Activated CD8-positive, alpha-beta memory T cell treated with anti-CD3 and anti-CD28 coated beads for 48 hours (primary cell): Measurements from ENCODE around the gene TBX18.

ENCODE experiments used
- DNase-seq, 3 experiments: peaks; one replicate each; pipeline ENCODE4 v3.0.0-alpha.2; 2020; ENCODE audit warnings: low read depth in 2 of 3, low spot score in 2 of 3

Gene TBX18

DNA sequence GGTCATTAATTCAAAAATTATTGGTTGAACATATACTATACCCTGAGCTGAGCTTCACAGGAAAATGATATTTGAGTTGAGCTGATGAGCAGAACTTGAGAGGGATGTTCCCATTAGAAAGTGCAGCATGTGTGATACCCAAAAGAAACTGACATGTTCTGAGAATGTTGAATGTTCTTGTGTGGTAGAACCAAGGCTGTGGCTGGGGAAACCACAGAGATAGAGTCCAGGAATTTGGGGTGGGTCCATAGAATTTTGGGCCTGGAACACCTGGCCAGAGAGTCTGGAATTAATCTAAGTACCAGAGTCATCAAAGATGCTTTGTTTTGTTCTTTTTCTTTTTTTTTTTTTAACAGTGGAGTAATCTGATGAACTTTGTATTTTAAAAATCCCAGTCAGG lies 88.7 kb downstream of the TBX18 start:
- DNase-seq, result no peak

DNA sequence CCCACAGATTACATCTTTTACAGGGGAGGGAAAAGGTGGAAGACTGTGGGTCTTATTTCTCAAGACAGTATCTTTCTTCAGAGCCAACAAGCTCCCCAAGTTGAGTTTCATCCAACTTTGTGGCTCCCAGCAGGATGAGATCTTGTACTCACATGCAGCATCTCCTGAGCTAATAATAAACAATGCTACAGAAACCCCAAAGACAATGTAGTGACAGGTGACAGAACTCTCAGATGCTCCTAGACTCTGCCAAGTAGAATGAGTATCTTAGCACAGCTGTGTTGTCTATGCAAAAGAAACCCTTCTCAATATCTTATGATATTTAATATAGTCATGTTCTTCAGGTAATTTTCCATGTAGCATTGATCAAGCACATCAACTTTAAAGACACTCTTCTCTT lies 90.0 kb downstream of the TBX18 start:
- no peak for DNase-seq

DNA sequence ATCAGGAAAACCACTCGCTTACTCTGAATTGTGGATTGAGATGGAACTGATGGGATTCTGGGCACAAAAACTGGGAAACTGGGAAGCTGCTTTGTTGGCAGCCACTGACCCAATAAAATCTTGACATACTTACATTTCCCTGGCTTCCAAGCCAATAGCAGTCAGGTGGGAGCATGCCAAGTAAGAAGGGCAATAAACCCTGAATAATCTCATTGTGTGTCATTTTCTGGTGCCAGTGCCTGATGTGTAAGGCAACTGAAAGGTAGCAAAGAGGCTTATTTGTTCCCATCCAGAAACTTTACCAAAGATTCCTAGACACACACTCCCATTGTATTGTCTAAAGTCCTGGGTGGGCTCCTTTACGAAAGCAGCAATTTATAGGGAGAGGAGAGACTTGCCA lies 93.2 kb downstream of the TBX18 start:
- no peak for DNase-seq

DNA sequence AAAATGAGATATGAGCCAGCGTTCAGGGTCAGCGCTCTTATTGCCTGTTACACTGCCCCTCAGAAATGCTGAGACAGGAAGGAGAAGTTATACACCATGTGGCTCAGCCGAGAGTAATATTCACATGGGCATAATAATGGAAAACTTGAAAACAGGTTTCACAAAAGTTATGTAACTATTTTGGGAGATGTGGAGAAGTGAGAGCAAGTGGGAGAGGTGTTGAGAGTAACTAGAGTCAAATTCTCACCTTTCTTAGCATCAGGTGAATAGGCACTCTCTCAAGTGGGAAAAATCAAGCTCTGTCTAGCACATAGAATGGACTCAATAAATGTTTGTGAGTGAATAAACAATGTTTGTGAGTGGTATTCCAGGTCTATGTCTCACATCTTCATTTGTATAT lies 94.5 kb downstream of the TBX18 start:
- no peak for DNase-seq

DNA sequence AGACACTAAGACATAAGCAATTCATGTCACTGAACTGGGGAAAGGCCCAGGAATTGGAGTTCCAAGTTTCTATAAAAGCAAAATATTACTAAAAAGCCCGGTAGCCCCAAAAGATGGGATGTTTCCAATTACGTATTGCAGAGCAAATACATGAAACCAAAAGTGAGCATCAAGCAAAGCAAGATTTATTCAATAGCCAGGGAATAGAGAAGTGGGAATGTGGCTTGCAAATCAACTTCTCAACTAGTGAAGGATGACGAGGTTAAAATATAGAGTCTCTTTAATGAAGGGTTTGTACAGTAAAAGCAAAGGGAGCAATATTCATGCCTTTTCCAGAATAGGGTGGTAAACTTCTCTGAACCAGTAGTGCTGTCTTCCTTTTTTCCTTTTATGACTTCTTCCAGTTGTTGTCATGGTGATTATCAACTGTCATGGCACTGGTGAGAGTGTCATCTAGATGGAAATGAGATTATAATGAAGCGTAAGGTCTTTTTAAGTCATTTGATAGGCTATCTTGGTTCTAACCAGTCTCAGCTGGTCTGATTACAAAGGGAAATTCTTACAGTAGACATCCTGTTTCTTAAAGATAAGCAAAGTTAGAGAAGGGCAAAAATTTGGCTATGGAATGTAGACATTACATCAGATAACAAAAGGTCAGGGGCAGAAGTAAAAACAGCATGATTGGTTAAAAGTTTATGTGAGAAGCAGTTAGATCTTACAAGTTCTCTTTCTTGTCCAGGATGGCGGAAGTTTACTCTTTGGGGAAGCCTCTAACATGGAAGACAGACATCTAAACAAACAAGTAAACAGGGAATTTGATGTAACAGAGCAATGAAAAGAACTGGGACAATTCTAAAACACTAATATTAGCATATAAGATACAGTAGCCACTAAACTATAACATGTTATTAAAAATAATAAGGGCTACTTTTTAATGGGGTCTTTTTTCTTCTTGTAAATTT lies 96.9 kb downstream of the TBX18 start:
- no peak for DNase-seq

DNA sequence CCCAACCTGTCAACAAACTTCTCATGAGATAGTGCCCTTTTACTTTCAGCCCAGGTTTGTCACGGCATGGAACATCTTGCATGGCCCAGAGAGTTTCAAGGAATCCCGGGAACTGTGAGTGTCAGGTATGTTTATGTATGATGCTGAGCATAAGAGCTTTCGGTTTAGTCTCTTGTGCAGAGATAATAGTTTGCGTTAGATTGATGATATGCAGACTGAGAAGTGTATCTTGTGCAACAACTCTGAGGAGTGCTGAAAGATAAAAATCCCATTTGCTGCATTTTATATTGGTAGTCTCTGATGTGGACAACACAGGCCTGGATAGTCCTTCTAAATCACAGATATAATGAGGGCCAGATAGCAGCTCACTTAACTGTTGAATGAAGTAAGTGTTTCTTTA lies 99.0 kb downstream of the TBX18 start:
- no peak for DNase-seq

DNA sequence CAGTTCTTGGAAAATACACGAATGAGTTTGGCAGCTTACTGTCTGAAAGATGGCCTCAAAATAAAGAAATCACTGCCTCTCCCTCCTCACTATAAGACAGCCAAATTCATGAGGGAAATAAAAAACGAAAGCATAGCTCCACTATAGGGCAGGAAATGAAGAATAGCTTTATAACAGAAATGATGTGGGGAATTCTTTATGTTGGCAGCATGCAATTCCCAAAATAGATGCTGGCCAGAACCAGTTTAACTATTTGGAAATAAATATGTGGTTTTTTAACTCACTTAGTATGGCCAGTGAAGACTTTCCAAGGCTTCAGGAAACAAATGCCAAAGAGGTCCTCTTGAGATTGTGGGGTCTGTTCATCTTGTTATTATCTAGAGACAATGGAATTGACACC lies 100.5 kb downstream of the TBX18 start:
- DNase-seq, result no peak

DNA sequence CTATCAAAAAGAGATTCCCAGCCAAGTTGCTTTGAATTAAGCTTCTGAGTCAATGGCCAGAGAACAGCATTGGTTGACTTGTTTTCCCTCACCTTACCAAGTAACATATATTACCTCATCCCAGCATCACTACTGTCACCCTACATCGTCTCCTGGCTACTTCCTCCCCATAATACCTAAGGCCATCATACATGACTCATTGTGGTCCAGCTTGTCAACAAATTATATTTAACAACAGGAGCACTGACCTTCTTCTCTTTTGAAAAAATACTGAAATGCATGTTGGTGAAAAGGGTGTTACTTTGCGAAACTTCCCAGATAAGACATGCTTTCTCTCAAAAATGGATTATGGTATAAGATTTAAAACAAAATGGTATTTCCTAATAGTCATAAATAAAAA lies 106.9 kb downstream of the TBX18 start:
- no peak for DNase-seq

DNA sequence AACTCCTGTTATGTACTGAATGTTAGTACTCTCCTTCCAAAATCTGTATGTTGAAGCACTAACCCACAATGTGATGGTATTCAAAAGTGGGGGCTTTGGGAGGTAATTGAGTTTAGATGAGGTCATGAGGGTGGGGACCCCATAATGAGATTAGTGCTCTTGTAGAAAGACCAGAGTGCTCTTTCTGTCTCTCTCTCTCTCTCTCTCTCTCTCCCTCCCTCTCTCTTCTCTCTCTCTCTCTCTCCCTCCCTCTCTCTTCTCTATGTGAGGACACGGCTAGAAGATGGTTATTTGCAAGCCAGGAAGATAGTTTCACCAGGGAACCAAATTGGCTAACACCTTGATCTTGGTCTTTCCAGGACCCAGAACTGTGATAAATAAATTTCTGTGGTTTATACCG lies 107.4 kb downstream of the TBX18 start:
- DNase-seq, result no peak

DNA sequence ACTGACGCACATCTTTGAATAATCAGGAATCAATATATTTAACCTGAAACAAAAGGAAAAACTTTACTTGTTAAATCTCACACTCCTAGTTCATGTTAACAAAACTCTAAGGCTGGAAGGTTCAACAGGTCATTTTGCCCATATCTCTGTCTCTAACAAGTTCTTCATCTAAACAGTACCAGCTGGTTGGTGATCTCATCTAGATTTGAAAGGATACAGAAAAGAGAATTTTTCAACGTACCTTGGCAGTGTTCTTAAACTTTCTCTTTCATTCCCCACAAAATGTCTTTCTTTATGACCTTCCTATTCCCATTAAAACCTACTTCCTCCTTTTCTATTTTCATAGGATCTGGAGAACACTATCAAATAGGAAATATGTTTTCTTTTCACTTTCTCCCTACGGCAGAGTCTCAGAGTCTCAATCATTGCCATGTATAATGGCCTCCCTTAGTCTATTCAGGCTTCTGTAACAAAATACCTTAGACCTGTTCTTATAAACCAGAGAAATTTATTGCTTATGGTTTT lies 111.3 kb downstream of the TBX18 start:
- no peak for DNase-seq

DNA sequence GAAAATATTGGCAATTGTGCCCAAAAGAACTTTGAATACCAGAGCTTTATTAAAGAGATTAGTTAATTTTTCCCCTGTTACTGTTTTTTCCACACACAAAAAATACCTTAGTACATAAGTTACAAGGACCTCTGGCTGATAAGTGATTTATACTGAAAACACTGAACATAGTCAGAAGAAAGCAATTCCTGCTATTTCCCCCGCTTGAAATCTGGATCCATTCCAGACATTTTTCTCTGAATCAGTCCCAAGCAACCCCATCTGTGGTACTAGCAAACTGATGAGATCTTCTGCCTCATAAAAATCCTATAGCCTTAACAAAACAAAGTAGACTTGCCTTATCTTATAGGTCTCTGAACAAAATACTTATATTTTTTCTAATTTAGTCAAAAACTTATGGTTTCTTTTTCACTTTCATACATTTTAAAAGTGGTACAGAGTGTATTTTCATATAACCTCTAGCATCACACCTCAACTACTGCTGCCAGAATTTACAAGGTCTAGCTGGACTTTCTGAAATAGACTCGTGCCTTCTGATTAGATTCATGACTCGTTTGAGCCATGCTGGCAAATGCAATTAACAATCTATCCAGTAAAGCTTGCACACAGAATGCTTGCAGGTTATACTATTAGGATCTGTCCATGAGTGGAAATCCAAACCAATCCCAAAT lies 111.9 kb downstream of the TBX18 start:
- no peak for DNase-seq

DNA sequence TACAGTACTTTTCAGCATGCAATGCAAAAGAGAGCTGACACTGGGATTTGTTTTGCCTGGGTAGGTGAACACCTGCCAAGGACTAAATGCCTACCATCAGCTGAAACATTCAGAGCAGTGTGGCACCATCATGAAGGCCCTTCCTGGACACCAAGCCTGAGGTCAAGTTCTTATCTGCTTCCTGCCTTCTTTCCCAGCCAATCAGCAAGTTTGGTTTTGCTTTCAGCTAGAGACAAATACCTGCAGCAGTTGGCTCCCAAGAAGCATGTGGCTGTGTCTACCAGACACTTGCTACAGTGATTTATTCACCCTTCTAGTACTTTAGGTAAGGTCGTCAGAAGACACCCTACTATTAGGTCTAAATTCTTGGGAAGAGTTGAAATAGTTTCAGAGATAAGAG lies 112.8 kb downstream of the TBX18 start:
- no peak for DNase-seq

DNA sequence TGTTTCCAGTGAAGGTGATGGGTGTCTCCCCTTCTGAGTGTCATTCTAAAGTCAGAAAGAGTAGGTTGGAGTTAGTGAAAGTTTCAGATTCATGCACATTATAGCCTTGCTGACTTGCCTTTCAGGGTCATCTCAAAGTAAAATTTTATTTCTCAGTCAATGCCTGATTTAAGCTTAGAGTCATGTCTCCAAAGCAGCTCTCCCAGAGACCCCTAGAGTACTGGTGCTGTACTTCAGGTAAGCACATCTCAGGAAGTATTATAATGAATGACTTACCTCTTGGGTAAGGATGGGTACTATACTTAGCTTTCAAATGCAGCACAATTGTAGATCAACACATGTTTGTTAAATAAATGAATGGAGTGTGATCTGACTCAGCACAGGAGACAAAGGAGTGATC lies 116.0 kb downstream of the TBX18 start:
- no peak for DNase-seq

DNA sequence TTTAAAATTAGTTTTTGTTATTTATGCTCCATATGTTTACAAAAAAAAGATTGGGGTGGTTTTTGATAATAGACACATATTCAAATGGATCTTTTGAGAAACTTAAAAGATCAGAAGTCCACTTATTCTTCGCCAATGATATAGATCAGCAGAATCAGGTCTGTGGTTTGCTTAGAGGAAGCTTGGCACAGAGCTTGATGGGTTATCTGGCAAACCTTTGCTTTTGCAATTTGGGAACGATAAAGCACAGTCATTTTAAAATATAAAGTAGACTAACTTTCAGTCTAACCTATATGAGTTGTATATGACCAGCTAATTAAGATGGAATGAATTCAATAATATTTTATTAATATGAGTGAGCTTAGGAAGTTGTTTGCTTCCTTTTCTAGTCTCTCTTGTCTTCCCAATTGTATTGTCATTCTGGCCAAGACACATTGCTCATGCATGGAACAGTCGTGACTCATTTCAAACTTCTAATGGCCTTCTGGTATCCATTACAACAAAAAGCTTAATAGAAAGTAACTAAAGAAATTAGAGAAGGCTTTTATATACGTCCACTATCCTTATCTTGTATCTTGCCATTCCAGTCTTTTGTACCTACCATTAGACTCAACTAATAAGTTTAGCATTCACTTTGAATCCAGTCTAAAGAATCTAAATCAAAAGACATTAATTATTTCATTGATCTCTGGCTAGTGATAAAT lies 118.7 kb downstream of the TBX18 start:
- no peak for DNase-seq

DNA sequence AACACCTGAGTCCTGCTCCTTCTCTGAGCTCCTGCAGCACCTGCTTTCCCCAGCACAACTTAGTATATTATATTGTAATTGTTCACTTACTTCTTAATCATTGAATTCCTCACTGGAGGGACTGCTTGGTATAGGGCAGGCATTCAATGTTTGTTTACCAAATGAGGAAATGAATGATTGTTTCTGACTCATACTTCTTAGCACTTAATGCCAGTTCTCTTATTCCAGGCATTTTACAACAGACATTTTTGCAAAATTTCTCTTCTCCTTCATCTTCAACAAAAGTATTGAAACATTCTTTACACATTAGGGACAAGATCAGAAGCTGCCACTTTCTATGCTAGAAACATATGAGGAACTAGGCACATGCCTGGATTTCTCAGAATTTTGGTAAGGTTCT lies 119.4 kb downstream of the TBX18 start:
- no peak for DNase-seq

DNA sequence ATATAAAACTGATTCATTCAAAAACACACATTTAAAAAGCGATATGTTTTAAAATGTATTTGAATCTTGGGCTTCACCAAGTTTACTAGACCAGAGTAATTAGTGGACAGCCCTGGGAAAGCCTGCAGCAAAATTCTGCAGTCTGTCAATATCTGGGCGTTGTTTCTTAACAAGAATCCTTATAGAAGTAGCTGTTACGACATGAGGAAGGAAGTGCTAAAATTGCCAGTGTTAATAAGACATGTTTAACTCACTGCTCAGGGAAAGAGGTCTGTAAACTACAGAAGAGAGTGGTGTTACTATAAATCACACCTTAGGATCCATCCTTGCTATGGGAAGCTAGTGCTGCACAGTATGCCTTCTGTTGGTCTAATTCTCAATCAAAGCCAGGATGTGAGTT lies 120.6 kb downstream of the TBX18 start:
- DNase-seq, result no peak

DNA sequence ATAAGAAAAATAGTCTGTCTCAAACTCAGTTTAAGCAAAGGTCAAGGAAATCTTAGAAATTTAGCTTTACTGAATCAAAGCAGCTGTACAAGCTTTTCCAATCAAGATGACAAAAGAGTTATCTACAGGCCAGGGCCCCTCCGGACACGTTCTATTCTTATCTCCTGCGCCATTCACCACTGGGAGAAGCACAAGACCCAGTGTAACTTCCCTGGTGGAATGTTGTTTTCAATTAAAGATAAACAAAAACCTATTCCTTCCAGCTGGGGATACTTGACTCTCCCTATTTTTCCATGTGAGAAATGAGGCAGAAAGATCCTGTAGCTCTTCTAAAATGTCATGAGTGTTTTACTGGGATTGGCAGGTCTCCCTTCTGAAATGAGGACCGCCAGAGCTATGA lies 123.3 kb downstream of the TBX18 start:
- no peak for DNase-seq

DNA sequence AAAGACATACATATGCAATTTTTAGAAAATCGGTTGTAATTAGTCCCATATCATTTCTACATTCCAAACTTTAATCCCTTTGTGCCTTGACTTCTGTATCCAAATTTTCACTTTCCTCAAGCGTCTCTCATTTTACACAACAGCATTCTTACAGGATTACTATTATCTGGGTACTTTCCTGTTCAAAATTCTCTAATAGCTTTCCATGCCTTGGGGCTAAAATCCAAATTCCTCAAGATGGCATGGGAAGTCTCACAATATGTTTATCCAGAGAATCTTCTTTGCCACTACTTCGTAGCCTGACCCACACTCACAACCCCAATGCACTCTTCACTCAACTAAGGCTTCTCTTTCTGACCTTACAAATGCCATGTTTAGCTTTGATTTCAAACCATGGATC lies 125.0 kb downstream of the TBX18 start:
- no peak for DNase-seq

DNA sequence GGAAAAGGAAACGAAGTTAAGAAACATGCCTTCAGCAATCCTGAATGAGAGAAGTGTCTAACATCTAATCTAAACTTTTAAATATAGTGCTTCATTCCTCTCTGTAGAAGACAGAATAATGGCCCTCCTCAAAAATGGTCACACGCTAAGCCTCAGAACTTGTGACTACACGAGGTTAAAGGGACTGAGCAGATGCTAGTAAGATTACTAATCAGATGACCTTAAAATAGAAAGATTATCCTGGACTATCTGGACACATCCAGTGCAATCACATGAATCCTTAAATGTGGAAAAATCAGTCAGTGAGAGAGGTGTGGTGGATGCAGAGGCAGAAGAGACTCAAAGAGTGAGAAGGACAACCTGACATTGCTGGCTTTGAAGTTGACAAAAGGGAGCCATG lies 126.1 kb downstream of the TBX18 start:
- DNase-seq, result no peak
